ENCODE results near the gene CCDC88B. TPM values are rescaled to one million over a fixed set of nuclear protein-coding genes. Genes with fewer than 3 reads are reported as not detected.

Gene CCDC88B
- total RNA-seq, 1 experiment from 2014 or later = 1.2 TPM

- no peak for DNase-seq (ENCODE audit: low read depth)
Observed at GRCh38 chr11:64381350-64381749, 41.3 kb downstream of the CCDC88B start.

- DNase-seq (ENCODE audit: low read depth) = no peak
Observed at GRCh38 chr11:64382047-64382446, 42.0 kb downstream of the CCDC88B start.

GRCh38 chr11:64382586-64382985, 42.6 kb downstream of the CCDC88B start:
- no peak for DNase-seq (ENCODE audit: low read depth)

GRCh38 chr11:64383580-64383979, 43.6 kb downstream of the CCDC88B start:
- no peak for DNase-seq (ENCODE audit: low read depth)

GRCh38 chr11:64384028-64384737, 44.2 kb downstream of the CCDC88B start:
- no peak for DNase-seq (ENCODE audit: low read depth)

- no peak for DNase-seq (ENCODE audit: low read depth)
Observed at GRCh38 chr11:64384981-64385944, 45.3 kb downstream of the CCDC88B start.

GRCh38 chr11:64385945-64386704, 46.1 kb downstream of the CCDC88B start:
- DNase-seq (ENCODE audit: low read depth) = peak; percentile 91

GRCh38 chr11:64387916-64388315, 47.9 kb downstream of the CCDC88B start:
- DNase-seq (ENCODE audit: low read depth) = no peak

- DNase-seq (ENCODE audit: low read depth) = no peak
Observed at GRCh38 chr11:64388894-64389293, 48.9 kb downstream of the CCDC88B start.

GRCh38 chr11:64389851-64390250, 49.8 kb downstream of the CCDC88B start:
- DNase-seq (ENCODE audit: low read depth) = no peak

GRCh38 chr11:64390558-64390957, 50.6 kb downstream of the CCDC88B start:
- DNase-seq (ENCODE audit: low read depth) = no peak

- no peak for DNase-seq (ENCODE audit: low read depth)
Observed at GRCh38 chr11:64391839-64392238, 51.8 kb downstream of the CCDC88B start.

GRCh38 chr11:64395545-64396078, 55.6 kb downstream of the CCDC88B start:
- no peak for DNase-seq (ENCODE audit: low read depth)

- peak; percentile 16 for DNase-seq (ENCODE audit: low read depth)
Observed at GRCh38 chr11:64396079-64396591, 56.1 kb downstream of the CCDC88B start.

GRCh38 chr11:64400102-64400501, 60.1 kb downstream of the CCDC88B start:
- peak; percentile 34 for DNase-seq (ENCODE audit: low read depth)

GRCh38 chr11:64400667-64401066, 60.7 kb downstream of the CCDC88B start:
- DNase-seq (ENCODE audit: low read depth) = no peak

GRCh38 chr11:64401775-64402174, 61.8 kb downstream of the CCDC88B start:
- DNase-seq (ENCODE audit: low read depth) = no peak

GRCh38 chr11:64403106-64403505, 63.1 kb downstream of the CCDC88B start:
- DNase-seq (ENCODE audit: low read depth) = no peak

- DNase-seq (ENCODE audit: low read depth) = no peak
Observed at GRCh38 chr11:64406221-64406946, 66.4 kb downstream of the CCDC88B start.

Measured in RPMI7951 (cell line).